ENCODE data around the gene CCDC88A.
"Not testable (repeated sequence)": the region's sequence is repeated elsewhere in the genome, so short reads cannot be mapped to it uniquely, and the experiment has no call there.

DNA sequence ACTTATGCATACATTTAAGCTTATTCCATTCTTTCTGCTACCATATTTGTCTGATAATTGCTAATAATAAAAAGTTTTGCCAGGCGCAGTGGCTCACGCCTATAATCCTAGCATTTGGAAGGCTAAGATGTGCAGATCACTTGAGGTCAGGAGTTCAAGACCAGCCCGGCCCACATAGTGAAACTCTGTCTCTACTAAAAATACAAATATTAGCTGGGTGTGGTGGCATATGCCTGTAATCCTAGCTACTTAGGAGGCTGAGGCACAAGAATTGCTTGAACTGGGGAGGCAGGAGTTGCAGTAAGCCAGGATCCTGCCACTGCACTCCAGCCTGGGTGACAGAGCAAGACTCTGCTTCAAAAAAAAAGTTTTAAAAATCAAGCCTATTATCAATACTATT lies 160.1 kb downstream of the CCDC88A start:
- TF ChIP-seq POLR2A (IDR thresholded peaks at IDR 0.05): not testable (repeated sequence)
- TF ChIP-seq, protein P1, sequence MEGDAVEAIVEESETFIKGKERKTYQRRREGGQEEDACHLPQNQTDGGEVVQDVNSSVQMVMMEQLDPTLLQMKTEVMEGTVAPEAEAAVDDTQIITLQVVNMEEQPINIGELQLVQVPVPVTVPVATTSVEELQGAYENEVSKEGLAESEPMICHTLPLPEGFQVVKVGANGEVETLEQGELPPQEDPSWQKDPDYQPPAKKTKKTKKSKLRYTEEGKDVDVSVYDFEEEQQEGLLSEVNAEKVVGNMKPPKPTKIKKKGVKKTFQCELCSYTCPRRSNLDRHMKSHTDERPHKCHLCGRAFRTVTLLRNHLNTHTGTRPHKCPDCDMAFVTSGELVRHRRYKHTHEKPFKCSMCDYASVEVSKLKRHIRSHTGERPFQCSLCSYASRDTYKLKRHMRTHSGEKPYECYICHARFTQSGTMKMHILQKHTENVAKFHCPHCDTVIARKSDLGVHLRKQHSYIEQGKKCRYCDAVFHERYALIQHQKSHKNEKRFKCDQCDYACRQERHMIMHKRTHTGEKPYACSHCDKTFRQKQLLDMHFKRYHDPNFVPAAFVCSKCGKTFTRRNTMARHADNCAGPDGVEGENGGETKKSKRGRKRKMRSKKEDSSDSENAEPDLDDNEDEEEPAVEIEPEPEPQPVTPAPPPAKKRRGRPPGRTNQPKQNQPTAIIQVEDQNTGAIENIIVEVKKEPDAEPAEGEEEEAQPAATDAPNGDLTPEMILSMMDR (IDR thresholded peaks at IDR 0.05): not testable (repeated sequence)

Data from lower leg skin (tissue), 3 donors.